Measurements from ENCODE around the gene TMEM181. TPM values are rescaled to one million over a fixed set of nuclear protein-coding genes. Genes with fewer than 3 reads are reported as not detected.

TMEM181 gene
- total RNA-seq, 1 experiment from 2014 or later = 38.0 TPM

- CTCF ChIA-PET = no interaction called here
- intact Hi-C loops (cut with micrococcal nuclease; ENCODE audit: unreplicated experiment) = no loop called here
- no peak overlapping the region for H3K4me3 ChIP-seq (ENCODE audit: low read depth in 2 of 2, low read length in 2 of 2)
- H3K4me1 ChIP-seq (ENCODE audit: control insufficient read depth, insufficient read depth, low read length) = no peaks in the 10 kb centered on the region
- no peaks in the 10 kb centered on the region for H3K36me3 ChIP-seq (ENCODE audit: control insufficient read depth, insufficient read depth, low read length)
- no peaks in the 10 kb centered on the region for H3K9me3 ChIP-seq (ENCODE audit: control insufficient read depth, insufficient read depth, low read depth, low read length)
- POLR2A ChIA-PET = no interaction called here
- TF ChIP-seq, protein P1, sequence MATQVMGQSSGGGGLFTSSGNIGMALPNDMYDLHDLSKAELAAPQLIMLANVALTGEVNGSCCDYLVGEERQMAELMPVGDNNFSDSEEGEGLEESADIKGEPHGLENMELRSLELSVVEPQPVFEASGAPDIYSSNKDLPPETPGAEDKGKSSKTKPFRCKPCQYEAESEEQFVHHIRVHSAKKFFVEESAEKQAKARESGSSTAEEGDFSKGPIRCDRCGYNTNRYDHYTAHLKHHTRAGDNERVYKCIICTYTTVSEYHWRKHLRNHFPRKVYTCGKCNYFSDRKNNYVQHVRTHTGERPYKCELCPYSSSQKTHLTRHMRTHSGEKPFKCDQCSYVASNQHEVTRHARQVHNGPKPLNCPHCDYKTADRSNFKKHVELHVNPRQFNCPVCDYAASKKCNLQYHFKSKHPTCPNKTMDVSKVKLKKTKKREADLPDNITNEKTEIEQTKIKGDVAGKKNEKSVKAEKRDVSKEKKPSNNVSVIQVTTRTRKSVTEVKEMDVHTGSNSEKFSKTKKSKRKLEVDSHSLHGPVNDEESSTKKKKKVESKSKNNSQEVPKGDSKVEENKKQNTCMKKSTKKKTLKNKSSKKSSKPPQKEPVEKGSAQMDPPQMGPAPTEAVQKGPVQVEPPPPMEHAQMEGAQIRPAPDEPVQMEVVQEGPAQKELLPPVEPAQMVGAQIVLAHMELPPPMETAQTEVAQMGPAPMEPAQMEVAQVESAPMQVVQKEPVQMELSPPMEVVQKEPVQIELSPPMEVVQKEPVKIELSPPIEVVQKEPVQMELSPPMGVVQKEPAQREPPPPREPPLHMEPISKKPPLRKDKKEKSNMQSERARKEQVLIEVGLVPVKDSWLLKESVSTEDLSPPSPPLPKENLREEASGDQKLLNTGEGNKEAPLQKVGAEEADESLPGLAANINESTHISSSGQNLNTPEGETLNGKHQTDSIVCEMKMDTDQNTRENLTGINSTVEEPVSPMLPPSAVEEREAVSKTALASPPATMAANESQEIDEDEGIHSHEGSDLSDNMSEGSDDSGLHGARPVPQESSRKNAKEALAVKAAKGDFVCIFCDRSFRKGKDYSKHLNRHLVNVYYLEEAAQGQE (IDR thresholded peaks at IDR 0.05; ENCODE audit: insufficient read depth in 1 of 2, low read depth in 2 of 2, low read length in 1 of 2) = no peak
- no peak for TF ChIP-seq POLR2AphosphoS5 (IDR thresholded peaks at IDR 0.05; ENCODE audit: low read depth, low read length)
- no peak for TF ChIP-seq TCF7L2 (IDR thresholded peaks at IDR 0.05; ENCODE audit: low read depth, low read length)
- no peak for TF ChIP-seq CTCF (IDR thresholded peaks at IDR 0.05)
- TF ChIP-seq SIN3A (IDR thresholded peaks at IDR 0.05; ENCODE audit: borderline replicate concordance, insufficient read depth, low read depth, low read length) = no peak
- DNase-seq (ENCODE audit: low read depth, low spot score) (no peak), ATAC-seq (no peak)
- in situ Hi-C loops (cut with HindIII; ENCODE audit: low pct_unique_long_range_greater_than_20kb, low sequenced_read_pairs) = no loop called here
- peaks cover 11% of the 10 kb centered on the region for H3K27me3 ChIP-seq (ENCODE audit: control insufficient read depth, insufficient read depth, low read length)
- H3K27ac ChIP-seq (ENCODE audit: low read length) = no peak overlapping the region
- BruUV-seq (replicated peaks) = no TSS peak
Measured at GRCh38 chr6:158539413-158539812, 20.5 kb upstream of the TMEM181 start.

- DNase-seq (ENCODE audit: low read depth, low spot score) (no peak), ATAC-seq (no peak)
- Histone ChIP-seq H3K4me1 (ENCODE audit: control insufficient read depth, insufficient read depth, low read length) (no peaks in the 10 kb centered on the region), H3K9me3 (ENCODE audit: control insufficient read depth, insufficient read depth, low read depth, low read length) (no peaks in the 10 kb centered on the region), H3K36me3 (ENCODE audit: control insufficient read depth, insufficient read depth, low read length) (no peaks in the 10 kb centered on the region), H3K27me3 (ENCODE audit: control insufficient read depth, insufficient read depth, low read length) (peaks cover 11% of the 10 kb centered on the region), H3K4me3 (ENCODE audit: low read depth in 2 of 2, low read length in 2 of 2) (no peak overlapping the region), H3K27ac (ENCODE audit: low read length) (no peak overlapping the region)
- POLR2A ChIA-PET = no interaction called here
- no TSS peak for BruUV-seq (replicated peaks)
- intact Hi-C loops (cut with micrococcal nuclease; ENCODE audit: unreplicated experiment) = no loop called here
- TF ChIP-seq CTCF (IDR thresholded peaks at IDR 0.05) = no peak
- TF ChIP-seq POLR2AphosphoS5 (IDR thresholded peaks at IDR 0.05; ENCODE audit: low read depth, low read length) = no peak
- no peak for TF ChIP-seq TCF7L2 (IDR thresholded peaks at IDR 0.05; ENCODE audit: low read depth, low read length)
- TF ChIP-seq SIN3A (IDR thresholded peaks at IDR 0.05; ENCODE audit: borderline replicate concordance, insufficient read depth, low read depth, low read length) = no peak
- TF ChIP-seq, protein P1 (IDR thresholded peaks at IDR 0.05; ENCODE audit: insufficient read depth in 1 of 2, low read depth in 2 of 2, low read length in 1 of 2) = no peak
- in situ Hi-C loops (cut with HindIII; ENCODE audit: low pct_unique_long_range_greater_than_20kb, low sequenced_read_pairs) = no loop called here
- CTCF ChIA-PET = no interaction called here
Measured at GRCh38 chr6:158539881-158540280, 20.0 kb upstream of the TMEM181 start.

Measured in Panc1 (cell line).